A549 (cell line): Measurements from ENCODE around the gene KNDC1. TPM values are rescaled to one million over a fixed set of nuclear protein-coding genes. Genes with fewer than 3 reads are reported as not detected.
"Not testable (repeated sequence)": the region's sequence is repeated elsewhere in the genome, so short reads cannot be mapped to it uniquely, and the experiment has no call there.

Experiments used
- ATAC-seq, 2 experiments: fragments of 200-7000 bp in 1 of 2; fragments of >200 bp in 1 of 2; cut with Nextera tagmentation in 1 of 2; cut with Tn5 transposase in 1 of 2; 3 replicates each; pipeline versions ENCODE4 v1.8.0 to v1.9.1; 2018 to 2020; ENCODE audit warnings: mild to moderate bottlenecking in 1 of 2, moderate library complexity in 1 of 2
- CTCF ChIA-PET: fragments of 300-600 bp; sonication (Branson Sonifier 250); formaldehyde crosslinking; extraction: SDS; loops from one replicate; lab custom pipeline; 2021; ENCODE audit warnings: antibody characterized with exemption, inconsistent platforms; lab: Yijun Ruan, JAX
- POLR2A ChIA-PET: fragments of 350-600 bp; formaldehyde crosslinking; extraction: SDS; loops from one replicate; lab custom pipeline; 2021; ENCODE audit warnings: antibody characterized with exemption, inconsistent platforms; lab: Yijun Ruan, JAX
- DNase-seq, 2 experiments: peaks; one replicate each; pipeline versions ENCODE4 v3.0.0 to v3.0.0-alpha.2; 2011 to 2016; ENCODE audit warnings: low read depth in 1 of 2, low spot score in 1 of 2
- FAIRE-seq: peaks from 2 replicates; lab custom pipeline; 2011; peaks lifted over from hg19 to GRCh38; lab: Jason Lieb, UNC
- H3K27ac ChIP-seq, 2 experiments: fragments of >200 bp; sonication (Bioruptor Twin); formaldehyde crosslinking; 3 replicates each; pipeline ENCODE4 v1.5.1; 2016 to 2017
- H3K4me1 ChIP-seq: fragments of >200 bp; sonication (Bioruptor Twin); formaldehyde crosslinking; 3 replicates; pipeline ENCODE4 v1.6.1; 2016
- H3K4me2 ChIP-seq: fragments of >200 bp; sonication (Bioruptor Twin); formaldehyde crosslinking; 3 replicates; pipeline ENCODE4 v1.6.1; 2016
- H3K4me3 ChIP-seq: fragments of >200 bp; sonication (Bioruptor Twin); formaldehyde crosslinking; 3 replicates; pipeline ENCODE4 v1.5.1; 2016
- H3K9me3 ChIP-seq: fragments of >200 bp; sonication (Bioruptor Twin); formaldehyde crosslinking; 3 replicates; pipeline ENCODE4 v1.6.1; 2016
- BHLHE40 ChIP-seq: IDR thresholded peaks from 2 replicates; pipeline ENCODE4 v1.6.1; 2012; ENCODE audit warnings: low read depth, low read length, inconsistent platforms
- CBX2 ChIP-seq: fragments of 200-600 bp; sonication (generic); IDR thresholded peaks from 2 replicates; pipeline ENCODE4 v1.6.1; 2016; ENCODE audit warnings: low read depth, mild to moderate bottlenecking, borderline replicate concordance
- CEBPB ChIP-seq, 2 experiments: fragments of >200 bp in 1 of 2; sonication (Bioruptor Twin) in 1 of 2; formaldehyde crosslinking in 1 of 2; IDR thresholded peaks; 2 replicates each; pipeline ENCODE4 v1.6.1; 2012 to 2016
- CTCF ChIP-seq: fragments of >200 bp; sonication (Bioruptor Twin); formaldehyde crosslinking; IDR thresholded peaks from 3 replicates; pipeline ENCODE4 v1.5.1; 2016
- E2F6 ChIP-seq: IDR thresholded peaks from 2 replicates; pipeline ENCODE4 v1.6.1; 2012; ENCODE audit warnings: low read depth, borderline replicate concordance
- EHF ChIP-seq: fragments of 250-450 bp; sonication (Bioruptor Pico); IDR thresholded peaks from 2 replicates; pipeline ENCODE4 v1.5.0; 2020; ENCODE audit warnings: mild to moderate bottlenecking
- EHMT2 ChIP-seq: fragments of 200-600 bp; sonication (generic); IDR thresholded peaks from 2 replicates; pipeline ENCODE4 v1.6.1; 2016; ENCODE audit warnings: antibody characterized with exemption, low read depth, mild to moderate bottlenecking, moderate library complexity
- HDAC2 ChIP-seq: fragments of 200-600 bp; sonication (generic); IDR thresholded peaks from 2 replicates; pipeline ENCODE4 v1.6.1; 2016
- HEYL ChIP-seq: fragments of 250-450 bp; sonication (Bioruptor Pico); IDR thresholded peaks from 2 replicates; pipeline ENCODE4 v1.8.0; 2021; ENCODE audit warnings: mild to moderate bottlenecking, moderate library complexity
- HMGXB4 ChIP-seq: fragments of 250-450 bp; sonication (Bioruptor Pico); IDR thresholded peaks from 2 replicates; pipeline ENCODE4 v1.5.0; 2021; ENCODE audit warnings: mild to moderate bottlenecking, moderate library complexity, borderline replicate concordance
- HOXB5 ChIP-seq: fragments of 250-450 bp; sonication (Bioruptor Pico); IDR thresholded peaks from 2 replicates; pipeline ENCODE4 v1.5.0; 2020; ENCODE audit warnings: mild to moderate bottlenecking, moderate library complexity
- JUN ChIP-seq, 2 experiments: fragments of >200 bp; sonication (Bioruptor Twin); formaldehyde crosslinking; IDR thresholded peaks; 2 replicates in 1 of 2; 3 replicates in 1 of 2; pipeline ENCODE4 v1.6.1; 2016 to 2017
- KDM1A ChIP-seq: fragments of 200-600 bp; sonication (generic); IDR thresholded peaks from 2 replicates; pipeline ENCODE4 v1.6.1; 2016; ENCODE audit warnings: low read depth, mild to moderate bottlenecking
- NPAS2 ChIP-seq: fragments of 250-450 bp; sonication (Bioruptor Pico); IDR thresholded peaks from 2 replicates; pipeline ENCODE4 v1.8.0; 2022; ENCODE audit warnings: mild to moderate bottlenecking, moderate library complexity, borderline replicate concordance
- PBX3 ChIP-seq: IDR thresholded peaks from 2 replicates; pipeline ENCODE4 v1.6.1; 2012
- TFCP2L1 ChIP-seq: fragments of 250-450 bp; sonication (Bioruptor Pico); IDR thresholded peaks from 2 replicates; pipeline ENCODE4 v1.5.0; 2021; ENCODE audit warnings: mild to moderate bottlenecking
- TP53 ChIP-seq: fragments of 250-450 bp; sonication (Bioruptor Pico); IDR thresholded peaks from 2 replicates; pipeline ENCODE4 v1.5.0; 2021; ENCODE audit warnings: mild to moderate bottlenecking, moderate library complexity
- USF2 ChIP-seq: fragments of 450-650 bp; IDR thresholded peaks from 2 replicates; pipeline ENCODE4 v1.6.1; 2014; ENCODE audit warnings: antibody characterized with exemption
- ZC3H11A ChIP-seq: fragments of 450-650 bp; IDR thresholded peaks from 2 replicates; pipeline ENCODE4 v1.6.1; 2014; ENCODE audit warnings: antibody characterized with exemption, mild to moderate bottlenecking
- ZSCAN20 ChIP-seq: fragments of 250-450 bp; sonication (Bioruptor Pico); IDR thresholded peaks from 2 replicates; pipeline ENCODE4 v1.8.0; 2022; ENCODE audit warnings: mild to moderate bottlenecking, moderate library complexity
- WGBS: methylation state at CpG from one replicate; pipeline ENCODE4 v1.1.6; 2017; ENCODE audit errors: missing lambda C conversion rate; 5-methylcytosine and 5-hydroxymethylcytosine counted together
- polyA plus RNA-seq, 4 experiments: library from polyadenylated mRNA; depleted of rRNA in 3 of 4; stranded (reverse); fragments of >200 nt; fragmentation: RNase III in 1 of 4; extraction: RNeasy Plus Mini Kit Qiagen cat#74134 plus additional on column Dnase treatment in 1 of 4; gene quantifications; 2 replicates in 3 of 4; 3 replicates in 1 of 4; pipeline ENCODE4 v1.2.3, GENCODE V29; 2011 to 2017

The KNDC1 gene
- polyA plus RNA-seq, 2 of the 4 experiments (the other 2 are of a cell fraction), result 0.56 to 0.63 TPM

GRCh38 chr10:133264461-133264860 is 104.4 kb downstream of the KNDC1 start:
- POLR2A ChIA-PET, result no interaction called here
- CTCF ChIA-PET, result interaction anchor here (0.7 to 2.9 kb wide), 5 partner anchors 10 to 65 kb away, joined by 3 to 9 read pairs (median 5); no protein-coding TSS in a partner anchor

GRCh38 chr10:133265052-133265451 is 105.0 kb downstream of the KNDC1 start:
- H3K27ac ChIP-seq, H3K9me3 ChIP-seq, ATAC-seq, POLR2A ChIA-PET, FAIRE-seq, DNase-seq, H3K4me3 ChIP-seq: not testable (repeated sequence)
- Histone ChIP-seq H3K4me2 (peak overlapping the region; percentile 34; the same call in 2 of the 3 replicates), H3K4me1 (peaks cover 32% of the 10 kb centered on the region)
- WGBS, result 47% methylated on average over 8 of the region's 10 CpGs
- CTCF ChIA-PET, result interaction anchor here (0.7 to 2.9 kb wide), 2 partner anchors 10 to 51 kb away, joined by 3 to 9 read pairs; no protein-coding TSS in a partner anchor

More at GRCh38 chr10:133264461-133264860, 104.4 kb downstream of the KNDC1 start:
- FAIRE-seq, result no peak
- Histone ChIP-seq H3K4me3 (no peak overlapping the region), H3K9me3 (no peaks in the 10 kb centered on the region), H3K4me2 (peak overlapping the region; percentile 48), H3K4me1 (peaks cover 38% of the 10 kb centered on the region), H3K27ac (peak overlapping the region in 1 of 2 experiments; percentile 4; a peak in 1 of 6 replicates)
- 32% methylated on average over 9 of the region's 9 CpGs for WGBS
- ATAC-seq, result no peak
- DNase-seq, result no peak
- no peak for TF ChIP-seq EHF (CRISPR knock-in tag)
- TF ChIP-seq HDAC2, result no peak
- no peak for TF ChIP-seq EHMT2
- TF ChIP-seq ZC3H11A, result no peak
- no peak for TF ChIP-seq E2F6
- TF ChIP-seq CEBPB (IDR thresholded peaks at IDR 0.05), result no peak
- no peak for TF ChIP-seq HMGXB4 (CRISPR knock-in tag)
- no peak for TF ChIP-seq CBX2
- no peak for TF ChIP-seq PBX3
- no peak for TF ChIP-seq HEYL (CRISPR knock-in tag)
- no peak for TF ChIP-seq HOXB5 (CRISPR knock-in tag)
- TF ChIP-seq TP53 (CRISPR knock-in tag), result no peak
- no peak for TF ChIP-seq BHLHE40
- TF ChIP-seq JUN (IDR thresholded peaks at IDR 0.05), result no peak
- TF ChIP-seq USF2, result no peak
- TF ChIP-seq CTCF, result no peak
- TF ChIP-seq ZSCAN20 (CRISPR knock-in tag), result no peak
- no peak for TF ChIP-seq TFCP2L1 (CRISPR knock-in tag)
- TF ChIP-seq KDM1A, result no peak
- no peak for TF ChIP-seq NPAS2
